T1000 (cell line): ENCODE results near the gene YPEL5.

Experiments
- DNase-seq: peaks from one replicate; lab custom pipeline; 2025; ENCODE audit warnings: mixed read lengths; lab: John Stamatoyannopoulos, UW

The YPEL5 gene

DNA sequence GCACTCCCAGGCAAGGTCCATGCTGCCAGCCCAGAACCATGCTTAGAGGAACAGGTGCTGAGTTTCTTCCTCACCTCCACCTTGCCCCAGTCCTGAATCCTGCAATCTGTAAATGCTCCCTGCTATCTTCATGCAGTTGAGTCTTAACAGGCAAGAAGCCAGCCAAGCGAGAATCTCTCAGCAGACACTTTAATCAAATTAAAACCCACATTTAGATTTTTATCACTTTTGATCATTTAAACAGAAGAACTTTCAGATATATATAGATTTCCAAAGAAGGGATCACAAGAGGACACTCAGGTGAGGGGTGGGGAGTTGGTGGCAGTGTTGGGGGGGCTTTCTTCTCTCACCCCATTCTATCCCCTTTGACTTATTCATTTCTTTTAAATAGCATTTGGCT lies 58.6 kb downstream of the YPEL5 start:
- DNase-seq = no peak

DNA sequence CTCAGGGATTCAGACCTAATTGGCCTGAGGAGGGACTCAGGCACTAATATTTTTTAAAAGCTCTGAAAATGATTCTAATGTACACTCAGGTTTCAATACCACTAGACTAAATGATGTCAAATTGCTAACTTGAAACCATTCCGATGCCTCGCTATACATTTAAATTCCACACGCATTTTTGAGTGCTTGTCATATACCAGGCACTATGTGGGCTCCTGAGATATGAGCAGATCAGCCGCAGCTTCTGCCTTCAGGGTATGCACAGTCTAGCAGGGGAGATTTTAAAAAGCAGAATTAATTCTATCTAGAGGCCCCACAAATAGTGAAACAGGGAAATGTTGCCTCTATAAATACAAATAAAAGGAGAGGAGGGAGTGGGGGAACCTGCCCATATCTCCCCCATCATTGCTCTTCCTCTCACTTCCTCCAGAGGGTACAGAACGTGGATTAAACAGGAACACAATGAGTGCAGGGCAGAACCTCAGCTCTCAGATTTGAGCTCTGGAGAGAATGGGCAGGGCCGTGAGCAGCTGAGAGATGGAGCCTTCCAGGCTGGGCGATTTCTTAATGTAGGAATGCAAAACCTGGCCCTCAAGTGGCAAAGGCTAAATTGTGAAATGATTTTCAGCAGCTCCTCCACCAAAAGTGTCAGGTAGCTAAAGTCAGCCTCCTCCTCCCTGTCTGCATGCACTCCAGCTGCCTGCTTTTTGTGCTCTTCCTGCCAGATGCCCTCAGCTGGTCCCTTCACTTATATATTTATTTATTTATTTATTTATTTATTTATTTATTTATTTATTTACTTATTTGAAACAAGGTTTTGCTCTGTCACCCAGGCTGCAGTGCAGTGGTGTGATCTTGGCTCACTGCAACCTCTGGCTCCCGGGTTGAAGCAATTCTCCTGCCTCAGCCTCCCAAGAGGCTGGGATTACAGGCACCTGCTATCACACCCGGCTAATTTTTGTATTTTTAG lies 59.9 kb downstream of the YPEL5 start:
- no peak for DNase-seq

DNA sequence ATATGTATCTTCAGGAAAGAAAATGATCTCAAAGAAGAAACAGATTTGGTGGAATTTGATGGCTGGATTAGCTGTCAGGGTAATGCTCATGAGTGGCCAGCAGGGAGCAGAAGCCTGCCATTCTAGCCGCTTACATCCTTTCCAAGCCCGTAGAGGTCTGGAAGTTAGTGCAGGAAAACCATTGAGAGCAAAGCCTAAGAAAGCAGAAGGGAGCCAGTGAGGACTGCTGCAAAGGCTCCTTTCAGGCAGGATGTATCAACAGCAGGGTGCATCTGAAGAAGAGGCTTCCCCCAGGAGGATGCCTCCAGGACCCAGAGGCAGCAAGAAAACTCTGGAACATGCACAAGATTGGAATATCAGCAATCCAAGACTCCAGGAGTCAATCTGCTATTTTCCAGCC lies 61.6 kb downstream of the YPEL5 start:
- DNase-seq = no peak

DNA sequence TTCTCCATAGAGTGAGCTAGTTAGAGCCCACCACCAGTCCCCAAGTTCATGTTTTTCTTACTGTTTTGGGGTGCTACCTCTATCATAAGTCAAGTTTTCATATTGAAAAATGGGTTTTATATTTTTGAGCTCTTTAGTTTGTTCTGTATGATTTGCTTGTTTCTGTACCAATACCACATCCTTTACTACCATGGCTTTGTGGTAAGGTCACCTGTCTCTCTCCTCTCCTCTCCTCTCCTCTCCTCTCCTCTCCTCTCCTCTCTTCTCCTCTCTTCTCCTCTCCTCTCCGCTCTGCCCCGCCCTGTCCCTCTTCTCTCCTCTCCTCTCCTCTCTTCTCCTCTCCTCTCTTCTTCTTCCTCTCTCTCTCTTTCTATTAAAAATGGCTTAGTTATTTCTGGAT lies 62.4 kb downstream of the YPEL5 start:
- no peak for DNase-seq
